ENCODE data around the gene SLC52A3.

The SLC52A3 gene

DNA sequence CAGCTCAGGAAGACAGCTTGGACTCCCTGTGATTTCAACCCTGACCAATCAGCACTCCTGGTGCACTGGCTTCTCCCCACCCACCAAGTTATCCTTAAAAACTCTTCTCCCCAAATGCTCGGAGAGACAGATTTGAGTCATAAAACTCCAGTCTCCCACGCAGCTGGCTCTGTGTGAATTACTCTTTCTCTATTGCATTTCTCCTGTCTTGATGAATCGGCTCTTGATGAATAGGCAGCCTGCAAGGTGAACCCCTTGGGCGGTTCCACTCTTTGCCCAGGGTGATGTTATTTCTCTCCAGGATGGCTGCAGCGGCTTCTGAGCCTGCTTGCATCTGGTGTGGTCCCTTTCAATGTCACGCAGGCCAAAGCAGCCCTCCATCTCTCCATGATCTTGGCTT, 12.4 kb downstream of the SLC52A3 start:
- no peak overlapping the region for H3K9ac ChIP-seq (ENCODE audit: low read length)
- no peaks in the 10 kb centered on the region for H3K79me1 ChIP-seq (ENCODE audit: low read length)
- no peaks in the 10 kb centered on the region for H3K36me3 ChIP-seq (ENCODE audit: control insufficient read depth, insufficient read depth, low read length)
- H2BK120ac ChIP-seq (ENCODE audit: low read depth, low read length), result no peak overlapping the region
- H2BK15ac ChIP-seq (replicated peaks; ENCODE audit: low read depth), result no peak overlapping the region
- no peak overlapping the region for H3K56ac ChIP-seq (ENCODE audit: low read length)
- H2BK5ac ChIP-seq (ENCODE audit: low read length), result no peak overlapping the region
- no peaks in the 10 kb centered on the region for H3K27me3 ChIP-seq (ENCODE audit: insufficient read depth, low read length, poor library complexity)
- H3K4ac ChIP-seq (ENCODE audit: low read depth, low read length), result no peak overlapping the region
- no peak overlapping the region for H2AK5ac ChIP-seq (ENCODE audit: low read length)
- H3K23ac ChIP-seq (ENCODE audit: low read length), result no peak overlapping the region
- no peak for DNase-seq
- no CpG with 5 or more reads among the region's 6 CpGs for WGBS (ENCODE audit: extremely low coverage, insufficient coverage, low lambda C conversion rate)
- no peak overlapping the region for H3K4me2 ChIP-seq (ENCODE audit: low read length)
- no peaks in the 10 kb centered on the region for H3K79me2 ChIP-seq (ENCODE audit: control insufficient read depth, insufficient read depth, low read length)
- no peak overlapping the region for H4K8ac ChIP-seq (ENCODE audit: low read depth, low read length)
- no peak overlapping the region for H3K18ac ChIP-seq (ENCODE audit: low read length)
- no peak overlapping the region for H3K4me3 ChIP-seq (ENCODE audit: low read length)
- H4K5ac ChIP-seq (ENCODE audit: low read length), result no peak overlapping the region
- no peak overlapping the region for H3K27ac ChIP-seq (ENCODE audit: low read depth, low read length)
- H3K4me1 ChIP-seq (ENCODE audit: control insufficient read depth, low read depth, low read length), result no peaks in the 10 kb centered on the region

DNA sequence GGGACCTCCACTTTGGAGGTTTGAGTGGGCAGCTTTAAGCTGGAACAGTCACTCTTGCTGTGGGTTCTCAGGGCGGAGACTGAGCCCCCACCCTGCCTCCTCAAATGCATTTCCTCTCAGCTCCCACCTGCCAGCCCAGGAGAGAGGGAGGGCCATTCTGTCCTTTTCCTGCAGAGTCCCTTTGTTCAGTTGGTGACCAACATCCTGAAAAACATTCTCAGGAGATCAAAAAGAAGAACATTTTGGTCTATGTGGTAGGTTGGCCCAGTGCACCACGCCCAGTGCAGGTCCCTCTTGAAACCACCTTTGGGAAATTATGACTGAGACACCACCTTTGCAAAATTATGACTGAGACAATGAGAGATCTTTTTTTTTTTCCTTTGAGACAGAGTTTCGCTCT, 13.4 kb downstream of the SLC52A3 start:
- Histone ChIP-seq H3K23ac (ENCODE audit: low read length) (no peak overlapping the region), H3K9ac (ENCODE audit: low read length) (no peak overlapping the region), H3K27ac (ENCODE audit: low read depth, low read length) (no peak overlapping the region), H3K36me3 (ENCODE audit: control insufficient read depth, insufficient read depth, low read length) (no peaks in the 10 kb centered on the region), H3K79me1 (ENCODE audit: low read length) (no peaks in the 10 kb centered on the region), H4K5ac (ENCODE audit: low read length) (no peak overlapping the region), H3K79me2 (ENCODE audit: control insufficient read depth, insufficient read depth, low read length) (no peaks in the 10 kb centered on the region), H2BK15ac (replicated peaks; ENCODE audit: low read depth) (no peak overlapping the region), H3K18ac (ENCODE audit: low read length) (no peak overlapping the region), H3K4me1 (ENCODE audit: control insufficient read depth, low read depth, low read length) (no peaks in the 10 kb centered on the region), H2AK5ac (ENCODE audit: low read length) (no peak overlapping the region), H3K27me3 (ENCODE audit: insufficient read depth, low read length, poor library complexity) (no peaks in the 10 kb centered on the region), H3K4ac (ENCODE audit: low read depth, low read length) (no peak overlapping the region), H2BK120ac (ENCODE audit: low read depth, low read length) (no peak overlapping the region), H3K4me2 (ENCODE audit: low read length) (no peak overlapping the region), H4K8ac (ENCODE audit: low read depth, low read length) (no peak overlapping the region), H3K4me3 (ENCODE audit: low read length) (no peak overlapping the region), H3K56ac (ENCODE audit: low read length) (no peak overlapping the region), H2BK5ac (ENCODE audit: low read length) (no peak overlapping the region)
- no CpG with 5 or more reads among the region's 3 CpGs for WGBS (ENCODE audit: extremely low coverage, insufficient coverage, low lambda C conversion rate)
- DNase-seq, result no peak

- Histone ChIP-seq H3K36me3 (ENCODE audit: control insufficient read depth, insufficient read depth, low read length) (no peaks in the 10 kb centered on the region), H3K27ac (ENCODE audit: low read depth, low read length) (no peak overlapping the region), H2BK15ac (replicated peaks; ENCODE audit: low read depth) (no peak overlapping the region), H3K23ac (ENCODE audit: low read length) (no peak overlapping the region), H3K56ac (ENCODE audit: low read length) (no peak overlapping the region), H3K4me3 (ENCODE audit: low read length) (no peak overlapping the region), H4K8ac (ENCODE audit: low read depth, low read length) (no peak overlapping the region), H2BK120ac (ENCODE audit: low read depth, low read length) (no peak overlapping the region), H2AK5ac (ENCODE audit: low read length) (no peak overlapping the region), H3K4me2 (ENCODE audit: low read length) (no peak overlapping the region), H3K18ac (ENCODE audit: low read length) (no peak overlapping the region), H3K9ac (ENCODE audit: low read length) (no peak overlapping the region), H3K79me1 (ENCODE audit: low read length) (no peaks in the 10 kb centered on the region), H3K4me1 (ENCODE audit: control insufficient read depth, low read depth, low read length) (no peaks in the 10 kb centered on the region), H2BK5ac (ENCODE audit: low read length) (no peak overlapping the region), H3K79me2 (ENCODE audit: control insufficient read depth, insufficient read depth, low read length) (no peaks in the 10 kb centered on the region), H3K4ac (ENCODE audit: low read depth, low read length) (no peak overlapping the region), H3K27me3 (ENCODE audit: insufficient read depth, low read length, poor library complexity) (no peaks in the 10 kb centered on the region), H4K5ac (ENCODE audit: low read length) (no peak overlapping the region)
- no peak for DNase-seq
- WGBS (ENCODE audit: extremely low coverage, insufficient coverage, low lambda C conversion rate), result no CpG with 5 or more reads among the region's 10 CpGs
Measured at GRCh38 chr20:753897-754635, 14.2 kb downstream of the SLC52A3 start.

GRCh38 chr20:753136-753535, 15.2 kb downstream of the SLC52A3 start:
- no peak overlapping the region for H2BK15ac ChIP-seq (replicated peaks; ENCODE audit: low read depth)
- no peaks in the 10 kb centered on the region for H3K36me3 ChIP-seq (ENCODE audit: control insufficient read depth, insufficient read depth, low read length)
- no peak overlapping the region for H3K9ac ChIP-seq (ENCODE audit: low read length)
- H2BK5ac ChIP-seq (ENCODE audit: low read length), result no peak overlapping the region
- no peak overlapping the region for H3K18ac ChIP-seq (ENCODE audit: low read length)
- H2BK120ac ChIP-seq (ENCODE audit: low read depth, low read length), result no peak overlapping the region
- no CpG with 5 or more reads among the region's 3 CpGs for WGBS (ENCODE audit: extremely low coverage, insufficient coverage, low lambda C conversion rate)
- H3K27ac ChIP-seq (ENCODE audit: low read depth, low read length), result no peak overlapping the region
- H3K79me1 ChIP-seq (ENCODE audit: low read length), result no peaks in the 10 kb centered on the region
- DNase-seq, result no peak
- no peaks in the 10 kb centered on the region for H3K79me2 ChIP-seq (ENCODE audit: control insufficient read depth, insufficient read depth, low read length)
- H3K4ac ChIP-seq (ENCODE audit: low read depth, low read length), result no peak overlapping the region
- H3K23ac ChIP-seq (ENCODE audit: low read length), result no peak overlapping the region
- H3K4me2 ChIP-seq (ENCODE audit: low read length), result no peak overlapping the region
- H2AK5ac ChIP-seq (ENCODE audit: low read length), result no peak overlapping the region
- no peaks in the 10 kb centered on the region for H3K27me3 ChIP-seq (ENCODE audit: insufficient read depth, low read length, poor library complexity)
- no peak overlapping the region for H3K56ac ChIP-seq (ENCODE audit: low read length)
- H4K8ac ChIP-seq (ENCODE audit: low read depth, low read length), result no peak overlapping the region
- H4K5ac ChIP-seq (ENCODE audit: low read length), result no peak overlapping the region
- H3K4me3 ChIP-seq (ENCODE audit: low read length), result no peak overlapping the region
- H3K4me1 ChIP-seq (ENCODE audit: control insufficient read depth, low read depth, low read length), result no peaks in the 10 kb centered on the region

- WGBS (ENCODE audit: extremely low coverage, insufficient coverage, low lambda C conversion rate), result no CpG with 5 or more reads among the region's 5 CpGs
Measured at GRCh38 chr20:752291-752690, 16.0 kb downstream of the SLC52A3 start.

GRCh38 chr20:751761-752160, 16.5 kb downstream of the SLC52A3 start:
- no peak overlapping the region for H3K4ac ChIP-seq (ENCODE audit: low read depth, low read length)
- no peak for DNase-seq
- H3K18ac ChIP-seq (ENCODE audit: low read length), result no peak overlapping the region
- no peaks in the 10 kb centered on the region for H3K79me1 ChIP-seq (ENCODE audit: low read length)
- no peak overlapping the region for H2AK5ac ChIP-seq (ENCODE audit: low read length)
- no peaks in the 10 kb centered on the region for H3K27me3 ChIP-seq (ENCODE audit: insufficient read depth, low read length, poor library complexity)
- H3K27ac ChIP-seq (ENCODE audit: low read depth, low read length), result no peak overlapping the region
- no peak overlapping the region for H2BK120ac ChIP-seq (ENCODE audit: low read depth, low read length)
- no peaks in the 10 kb centered on the region for H3K36me3 ChIP-seq (ENCODE audit: control insufficient read depth, insufficient read depth, low read length)
- H3K9ac ChIP-seq (ENCODE audit: low read length), result no peak overlapping the region
- no peaks in the 10 kb centered on the region for H3K4me1 ChIP-seq (ENCODE audit: control insufficient read depth, low read depth, low read length)
- H2BK15ac ChIP-seq (replicated peaks; ENCODE audit: low read depth), result no peak overlapping the region
- no peak overlapping the region for H2BK5ac ChIP-seq (ENCODE audit: low read length)
- no peaks in the 10 kb centered on the region for H3K79me2 ChIP-seq (ENCODE audit: control insufficient read depth, insufficient read depth, low read length)
- H4K8ac ChIP-seq (ENCODE audit: low read depth, low read length), result no peak overlapping the region
- no peak overlapping the region for H3K4me2 ChIP-seq (ENCODE audit: low read length)
- no peak overlapping the region for H3K56ac ChIP-seq (ENCODE audit: low read length)
- no peak overlapping the region for H3K4me3 ChIP-seq (ENCODE audit: low read length)
- WGBS (ENCODE audit: extremely low coverage, insufficient coverage, low lambda C conversion rate), result no CpG with 5 or more reads among the region's 5 CpGs
- H4K5ac ChIP-seq (ENCODE audit: low read length), result no peak overlapping the region
- no peak overlapping the region for H3K23ac ChIP-seq (ENCODE audit: low read length)

More at GRCh38 chr20:752291-752690, 16.0 kb downstream of the SLC52A3 start:
- Histone ChIP-seq H3K27me3 (ENCODE audit: insufficient read depth, low read length, poor library complexity) (no peaks in the 10 kb centered on the region), H3K36me3 (ENCODE audit: control insufficient read depth, insufficient read depth, low read length) (no peaks in the 10 kb centered on the region), H4K5ac (ENCODE audit: low read length) (no peak overlapping the region), H4K8ac (ENCODE audit: low read depth, low read length) (no peak overlapping the region), H3K4ac (ENCODE audit: low read depth, low read length) (no peak overlapping the region), H2AK5ac (ENCODE audit: low read length) (no peak overlapping the region), H3K56ac (ENCODE audit: low read length) (no peak overlapping the region), H3K23ac (ENCODE audit: low read length) (no peak overlapping the region), H3K79me2 (ENCODE audit: control insufficient read depth, insufficient read depth, low read length) (no peaks in the 10 kb centered on the region), H3K4me3 (ENCODE audit: low read length) (no peak overlapping the region), H2BK120ac (ENCODE audit: low read depth, low read length) (no peak overlapping the region), H3K27ac (ENCODE audit: low read depth, low read length) (no peak overlapping the region), H3K4me2 (ENCODE audit: low read length) (no peak overlapping the region), H3K18ac (ENCODE audit: low read length) (no peak overlapping the region), H3K4me1 (ENCODE audit: control insufficient read depth, low read depth, low read length) (no peaks in the 10 kb centered on the region), H3K79me1 (ENCODE audit: low read length) (no peaks in the 10 kb centered on the region), H3K9ac (ENCODE audit: low read length) (no peak overlapping the region), H2BK15ac (replicated peaks; ENCODE audit: low read depth) (no peak overlapping the region), H2BK5ac (ENCODE audit: low read length) (no peak overlapping the region)
- no peak for DNase-seq
